Measurements from ENCODE around the gene THAP7. TPM values are rescaled to one million over a fixed set of nuclear protein-coding genes. Genes with fewer than 3 reads are reported as not detected.

The THAP7 gene
- total RNA-seq, 2 experiments from 2014 or later: 35.3 to 39.2 TPM

GRCh38 chr22:20985720-20986119 is 16.2 kb downstream of the THAP7 start:
- ChIA-PET CTCF (interaction anchor here (0.6 kb wide), 1 partner anchor 182 kb away, joined by 3 read pairs; no protein-coding TSS in a partner anchor), POLR2A (no interaction called here)

- POLR2A ChIA-PET: interaction anchor here (1.4 to 2.9 kb wide), 3 partner anchors 11 to 20 kb away, joined by 4 to 23 read pairs (median 21); partner anchors contain the start of gene THAP7
- CTCF ChIA-PET: no interaction called here
Measured at GRCh38 chr22:20983081-20983771, 18.7 kb downstream of the THAP7 start.

- ChIA-PET POLR2A (interaction anchor here (0.6 to 2.9 kb wide), 6 partner anchors 10 to 123 kb away, joined by 3 to 23 read pairs (median 4); partner anchors contain the start of genes CRKL and THAP7), CTCF (interaction anchor here (1.1 to 1.2 kb wide), 2 partner anchors 17 to 119 kb away, joined by 3 read pairs; no protein-coding TSS in a partner anchor)
Measured at GRCh38 chr22:20982563-20982882, 19.4 kb downstream of the THAP7 start.

GRCh38 chr22:20981787-20982562 is 19.9 kb downstream of the THAP7 start, which contains the start of gene LZTR1:
LZTR1 (plus strand) TSS chr22:20982297; CDS start chr22:20982372, 75 bp downstream.
- CTCF ChIA-PET: interaction anchor here (1.1 to 1.4 kb wide), 4 partner anchors 14 to 120 kb away, joined by 3 read pairs; no protein-coding TSS in a partner anchor
- POLR2A ChIA-PET: interaction anchor here (0.6 to 2.9 kb wide), 6 partner anchors 10 to 122 kb away, joined by 3 to 23 read pairs (median 4); partner anchors contain the start of genes CRKL and THAP7

GRCh38 chr22:20980938-20981722 is 20.8 kb downstream of the THAP7 start:
- CTCF ChIA-PET: interaction anchor here (1.1 to 1.4 kb wide), 3 partner anchors 15 to 121 kb away, joined by 3 read pairs; no protein-coding TSS in a partner anchor
- POLR2A ChIA-PET: interaction anchor here (0.6 to 2.9 kb wide), 4 partner anchors 18 to 255 kb away, joined by 3 to 23 read pairs (median 12); partner anchors contain the start of gene THAP7

- CTCF ChIA-PET: interaction anchor here (1.4 kb wide), 1 partner anchor 22 kb away, joined by 3 read pairs; no protein-coding TSS in a partner anchor
- POLR2A ChIA-PET: interaction anchor here (0.6 to 2.9 kb wide), 3 partner anchors 19 to 254 kb away, joined by 3 to 23 read pairs (median 3); no protein-coding TSS in a partner anchor
Measured at GRCh38 chr22:20980523-20980922, 21.4 kb downstream of the THAP7 start.

- POLR2A ChIA-PET: interaction anchor here (1.3 kb wide), 1 partner anchor 23 kb away, joined by 3 read pairs; no protein-coding TSS in a partner anchor
Measured at GRCh38 chr22:20979940-20980453, 21.9 kb downstream of the THAP7 start.

GRCh38 chr22:20979243-20979809 is 22.6 kb downstream of the THAP7 start:
- ChIA-PET CTCF (no interaction called here), POLR2A (interaction anchor here (1.3 kb wide), 1 partner anchor 23 kb away, joined by 3 read pairs; no protein-coding TSS in a partner anchor)

More at GRCh38 chr22:20979940-20980453, 21.9 kb downstream of the THAP7 start:
- CTCF ChIA-PET: no interaction called here

- ChIA-PET CTCF (interaction anchor here (1.1 kb wide), 1 partner anchor 18 kb away, joined by 3 read pairs; no protein-coding TSS in a partner anchor), POLR2A (no interaction called here)
Measured at GRCh38 chr22:20978419-20978818, 23.5 kb downstream of the THAP7 start.

- POLR2A ChIA-PET: no interaction called here
- CTCF ChIA-PET: interaction anchor here (1.1 kb wide), 1 partner anchor 17 kb away, joined by 3 read pairs; no protein-coding TSS in a partner anchor
Measured at GRCh38 chr22:20977516-20978170, 24.3 kb downstream of the THAP7 start.

GRCh38 chr22:20977019-20977418 is 24.9 kb downstream of the THAP7 start:
- CTCF ChIA-PET: interaction anchor here (2.2 kb wide), 1 partner anchor 15 kb away, joined by 7 read pairs; no protein-coding TSS in a partner anchor
- POLR2A ChIA-PET: no interaction called here

- POLR2A ChIA-PET: no interaction called here
- CTCF ChIA-PET: interaction anchor here (2.2 kb wide), 1 partner anchor 16 kb away, joined by 7 read pairs; no protein-coding TSS in a partner anchor
Measured at GRCh38 chr22:20976291-20976877, 25.5 kb downstream of the THAP7 start.

GRCh38 chr22:20975541-20976290 is 26.2 kb downstream of the THAP7 start:
- ChIA-PET CTCF (interaction anchor here (2.2 kb wide), 1 partner anchor 16 kb away, joined by 7 read pairs; no protein-coding TSS in a partner anchor), POLR2A (no interaction called here)

- ChIA-PET CTCF (interaction anchor here (2.2 kb wide), 1 partner anchor 18 kb away, joined by 7 read pairs; no protein-coding TSS in a partner anchor), POLR2A (no interaction called here)
Measured at GRCh38 chr22:20974336-20974955, 27.5 kb downstream of the THAP7 start.

- CTCF ChIA-PET: no interaction called here
- POLR2A ChIA-PET: no interaction called here
Measured at GRCh38 chr22:20973634-20974286, 28.2 kb downstream of the THAP7 start.
